DOHH2 (cell line): Measurements from ENCODE around the gene CCDC12.

ENCODE experiments used
- H3F3A ChIP-seq: fragments of 200-600 bp; sonication (generic), shearing (Covaris generic); 2 replicates; pipeline ENCODE4 v1.6.0; 2016; ENCODE audit warnings: antibody characterized with exemption, mild to moderate bottlenecking; ENCODE audit not compliant: control insufficient read depth, insufficient read depth
- H3K27ac ChIP-seq: fragments of 200-600 bp; sonication (generic); 2 replicates; pipeline ENCODE4 v1.5.1; 2014; ENCODE audit warnings: low read depth, mild to moderate bottlenecking, low read length, moderate library complexity
- H3K27me3 ChIP-seq: fragments of 200-600 bp; sonication (generic); 2 replicates; pipeline ENCODE4 v1.6.1; 2014; ENCODE audit warnings: mild to moderate bottlenecking, low read length, mixed read lengths; ENCODE audit not compliant: control insufficient read depth
- H3K36me3 ChIP-seq: fragments of 200-600 bp; sonication (generic); 2 replicates; pipeline ENCODE4 v1.6.1; 2014; ENCODE audit warnings: mild to moderate bottlenecking, low read length, moderate library complexity, mixed read lengths; ENCODE audit not compliant: control insufficient read depth
- H3K4me1 ChIP-seq: fragments of 200-600 bp; sonication (generic); 2 replicates; pipeline ENCODE4 v1.6.1; 2014; ENCODE audit warnings: mild to moderate bottlenecking, low read length, mixed read lengths; ENCODE audit not compliant: control insufficient read depth
- H3K4me2 ChIP-seq: fragments of 200-600 bp; sonication (generic); 2 replicates; pipeline ENCODE4 v1.6.0; 2014; ENCODE audit warnings: mild to moderate bottlenecking, low read length, moderate library complexity
- H3K4me3 ChIP-seq: fragments of 200-600 bp; sonication (generic); 2 replicates; pipeline ENCODE4 v1.5.1; 2014; ENCODE audit warnings: mild to moderate bottlenecking, low read length, mixed read lengths
- H3K79me2 ChIP-seq: fragments of 200-600 bp; sonication (generic); 2 replicates; pipeline ENCODE4 v1.6.1; 2014; ENCODE audit warnings: mild to moderate bottlenecking, low read length, mixed read lengths; ENCODE audit not compliant: control insufficient read depth
- H3K9me2 ChIP-seq: fragments of 200-600 bp; sonication (generic); replicated peaks from 2 replicates; pipeline ENCODE4 v1.6.1; 2014; ENCODE audit warnings: mild to moderate bottlenecking, low read length, mixed read lengths; ENCODE audit not compliant: control insufficient read depth
- H3K9me3 ChIP-seq: fragments of 200-600 bp; sonication (generic); 2 replicates; pipeline ENCODE4 v1.6.1; 2014; ENCODE audit warnings: antibody characterized with exemption, low read length, mixed read lengths; ENCODE audit not compliant: control insufficient read depth, insufficient read depth
- H4K20me1 ChIP-seq: fragments of 200-600 bp; sonication (generic); 2 replicates; pipeline ENCODE4 v1.6.0; 2014; ENCODE audit warnings: low read depth, mild to moderate bottlenecking, antibody characterized with exemption, low read length, moderate library complexity; ENCODE audit not compliant: control insufficient read depth, insufficient read depth
- EZH2phosphoT487 ChIP-seq: fragments of 200-600 bp; sonication (generic); IDR thresholded peaks from 2 replicates; pipeline ENCODE4 v1.6.1; 2017; ENCODE audit warnings: borderline replicate concordance, mild to moderate bottlenecking, antibody characterized with exemption, low read length, moderate library complexity, mixed read lengths
- TF ChIP-seq, protein P1 (sequence below): fragments of 200-600 bp; sonication (generic); IDR thresholded peaks from one replicate; pipeline ENCODE4 v1.5.1; 2014; ENCODE audit warnings: antibody characterized with exemption, mild to moderate bottlenecking, low read depth, low read length; ENCODE audit not compliant: poor library complexity, severe bottlenecking

The CCDC12 gene

DNA sequence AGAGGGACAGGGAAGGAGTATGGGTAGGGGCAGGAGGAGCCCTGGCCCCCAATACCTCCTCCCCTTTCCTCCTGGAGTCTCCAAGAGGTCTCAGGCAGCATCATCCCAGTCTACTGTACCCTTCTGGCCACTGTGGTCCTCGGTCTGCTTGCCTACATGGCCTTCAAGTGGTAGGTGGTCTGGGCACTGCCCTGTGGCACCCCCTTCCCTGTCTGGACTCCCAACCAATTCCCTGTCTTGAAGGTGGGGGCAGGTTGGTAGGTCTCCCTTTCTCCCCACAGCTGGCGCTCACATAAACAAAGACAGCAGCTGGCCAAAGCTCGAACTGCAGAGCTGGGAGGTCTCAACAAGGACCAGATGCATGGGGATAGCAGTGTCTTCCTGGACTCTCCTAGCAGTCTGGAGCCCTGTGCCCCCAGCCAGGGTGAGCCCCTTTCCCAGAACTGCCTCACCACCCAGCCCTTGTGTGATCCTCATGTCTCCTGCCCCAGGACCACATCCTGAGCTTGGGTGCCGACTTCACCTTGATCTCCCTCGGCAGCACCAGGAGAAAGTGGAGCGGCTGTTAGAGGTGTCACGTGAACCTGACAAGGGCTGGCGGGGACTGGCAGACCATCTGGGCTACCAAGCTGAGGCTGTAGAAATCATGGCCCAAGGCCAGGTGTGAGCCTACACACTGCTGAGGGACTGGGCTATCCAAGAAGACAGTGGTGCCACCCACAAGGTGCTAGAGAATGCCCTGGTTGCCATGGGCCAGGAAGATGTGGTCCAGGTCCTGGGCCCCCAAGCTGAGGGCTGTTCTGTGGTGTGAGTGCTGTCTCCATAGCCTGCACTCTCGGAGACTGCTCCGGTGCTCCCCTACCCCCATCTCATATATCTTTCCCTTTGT, 36.0 kb upstream of the CCDC12 start:
- Histone ChIP-seq H3K9me2 (no peaks in the 10 kb centered on the region), H3K27ac (no peak overlapping the region), H3K36me3 (peaks cover 24% of the 10 kb centered on the region)

GRCh38 chr3:47011371-47011770, 34.8 kb upstream of the CCDC12 start:
- TF ChIP-seq EZH2phosphoT487: no peak
- TF ChIP-seq, protein P1, sequence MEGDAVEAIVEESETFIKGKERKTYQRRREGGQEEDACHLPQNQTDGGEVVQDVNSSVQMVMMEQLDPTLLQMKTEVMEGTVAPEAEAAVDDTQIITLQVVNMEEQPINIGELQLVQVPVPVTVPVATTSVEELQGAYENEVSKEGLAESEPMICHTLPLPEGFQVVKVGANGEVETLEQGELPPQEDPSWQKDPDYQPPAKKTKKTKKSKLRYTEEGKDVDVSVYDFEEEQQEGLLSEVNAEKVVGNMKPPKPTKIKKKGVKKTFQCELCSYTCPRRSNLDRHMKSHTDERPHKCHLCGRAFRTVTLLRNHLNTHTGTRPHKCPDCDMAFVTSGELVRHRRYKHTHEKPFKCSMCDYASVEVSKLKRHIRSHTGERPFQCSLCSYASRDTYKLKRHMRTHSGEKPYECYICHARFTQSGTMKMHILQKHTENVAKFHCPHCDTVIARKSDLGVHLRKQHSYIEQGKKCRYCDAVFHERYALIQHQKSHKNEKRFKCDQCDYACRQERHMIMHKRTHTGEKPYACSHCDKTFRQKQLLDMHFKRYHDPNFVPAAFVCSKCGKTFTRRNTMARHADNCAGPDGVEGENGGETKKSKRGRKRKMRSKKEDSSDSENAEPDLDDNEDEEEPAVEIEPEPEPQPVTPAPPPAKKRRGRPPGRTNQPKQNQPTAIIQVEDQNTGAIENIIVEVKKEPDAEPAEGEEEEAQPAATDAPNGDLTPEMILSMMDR: no peak
- Histone ChIP-seq H3F3A (peaks cover 6% of the 10 kb centered on the region), H3K36me3 (peaks cover 16% of the 10 kb centered on the region), H3K9me3 (no peaks in the 10 kb centered on the region), H4K20me1 (no peaks in the 10 kb centered on the region), H3K4me2 (no peak overlapping the region), H3K4me3 (no peak overlapping the region), H3K27ac (no peak overlapping the region), H3K4me1 (peaks cover 19% of the 10 kb centered on the region), H3K27me3 (no peaks in the 10 kb centered on the region), H3K79me2 (no peaks in the 10 kb centered on the region), H3K9me2 (no peaks in the 10 kb centered on the region)

More for the DNA sequence above, 36.0 kb upstream of the CCDC12 start:
- H3K4me1 ChIP-seq: peaks cover 30% of the 10 kb centered on the region
- no peaks in the 10 kb centered on the region for H3K9me3 ChIP-seq
- TF ChIP-seq, protein P1: no peak
- no peak for TF ChIP-seq EZH2phosphoT487
- H3K4me3 ChIP-seq: no peak overlapping the region
- no peaks in the 10 kb centered on the region for H4K20me1 ChIP-seq
- no peak overlapping the region for H3K4me2 ChIP-seq
- no peaks in the 10 kb centered on the region for H3K27me3 ChIP-seq
- H3F3A ChIP-seq: peaks cover 12% of the 10 kb centered on the region
- H3K79me2 ChIP-seq: no peaks in the 10 kb centered on the region

DNA sequence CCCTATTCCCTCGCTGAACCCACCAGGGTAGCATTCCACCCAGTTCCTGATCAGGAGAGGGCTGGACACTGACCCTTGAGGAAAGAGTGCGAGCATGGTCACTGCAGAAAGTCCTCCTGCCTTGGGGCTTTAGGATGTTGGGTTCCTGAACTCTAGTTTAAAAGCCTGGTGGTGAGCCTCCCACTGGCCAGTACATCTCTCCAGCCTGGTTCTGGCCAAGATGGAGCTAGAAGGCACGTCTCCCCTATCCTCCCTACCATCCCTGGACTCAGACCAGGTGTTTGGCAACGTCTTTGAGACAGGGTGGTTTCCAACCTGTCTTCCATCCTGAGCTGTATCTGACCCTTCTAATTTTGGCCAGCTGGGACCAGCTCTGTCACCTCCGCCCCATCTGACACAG, 34.4 kb upstream of the CCDC12 start:
- TF ChIP-seq, protein P1: no peak
- TF ChIP-seq EZH2phosphoT487: no peak
- no peaks in the 10 kb centered on the region for H3K9me2 ChIP-seq
- H3K36me3 ChIP-seq: peaks cover 18% of the 10 kb centered on the region
- H3K4me3 ChIP-seq: no peak overlapping the region
- no peak overlapping the region for H3K27ac ChIP-seq
- no peaks in the 10 kb centered on the region for H3K27me3 ChIP-seq
- H3F3A ChIP-seq: peaks cover 6% of the 10 kb centered on the region
- no peak overlapping the region for H3K4me2 ChIP-seq
- H3K9me3 ChIP-seq: no peaks in the 10 kb centered on the region
- peaks cover 19% of the 10 kb centered on the region for H3K4me1 ChIP-seq
- no peaks in the 10 kb centered on the region for H4K20me1 ChIP-seq
- no peaks in the 10 kb centered on the region for H3K79me2 ChIP-seq
